Activated naive CD8-positive, alpha-beta T cell treated with anti-CD3 and anti-CD28 coated beads, Interleukin-2, amount 50 U/mL, for 16 hours (primary cell): ENCODE data around the gene KLK2.

Experiments used
- DNase-seq: peaks from one replicate; pipeline ENCODE4 v3.0.0-alpha.2; 2020; ENCODE audit warnings: low read depth, low spot score

KLK2 gene

DNA sequence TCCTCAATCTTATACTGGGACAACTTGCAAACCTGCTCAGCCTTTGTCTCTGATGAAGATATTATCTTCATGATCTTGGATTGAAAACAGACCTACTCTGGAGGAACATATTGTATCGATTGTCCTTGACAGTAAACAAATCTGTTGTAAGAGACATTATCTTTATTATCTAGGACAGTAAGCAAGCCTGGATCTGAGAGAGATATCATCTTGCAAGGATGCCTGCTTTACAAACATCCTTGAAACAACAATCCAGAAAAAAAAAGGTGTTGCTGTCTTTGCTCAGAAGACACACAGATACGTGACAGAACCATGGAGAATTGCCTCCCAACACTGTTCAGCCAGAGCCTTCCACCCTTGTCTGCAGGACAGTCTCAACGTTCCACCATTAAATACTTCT, 22.5 kb upstream of the KLK2 start:
- DNase-seq = no peak

DNA sequence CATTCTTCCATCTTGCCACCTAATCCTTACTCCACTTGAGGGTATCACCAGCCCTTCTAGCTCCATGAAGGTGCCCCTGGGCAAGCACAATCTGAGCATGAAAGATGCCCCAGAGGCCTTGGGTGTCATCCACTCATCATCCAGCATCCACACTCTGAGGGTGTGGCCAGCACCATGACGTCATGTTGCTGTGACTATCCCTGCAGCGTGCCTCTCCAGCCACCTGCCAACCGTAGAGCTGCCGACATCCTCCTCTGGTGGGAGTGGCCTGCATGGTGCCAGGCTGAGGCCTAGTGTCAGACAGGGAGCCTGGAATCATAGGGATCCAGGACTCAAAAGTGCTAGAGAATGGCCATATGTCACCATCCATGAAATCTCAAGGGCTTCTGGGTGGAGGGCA, 21.6 kb upstream of the KLK2 start:
- DNase-seq = no peak

DNA sequence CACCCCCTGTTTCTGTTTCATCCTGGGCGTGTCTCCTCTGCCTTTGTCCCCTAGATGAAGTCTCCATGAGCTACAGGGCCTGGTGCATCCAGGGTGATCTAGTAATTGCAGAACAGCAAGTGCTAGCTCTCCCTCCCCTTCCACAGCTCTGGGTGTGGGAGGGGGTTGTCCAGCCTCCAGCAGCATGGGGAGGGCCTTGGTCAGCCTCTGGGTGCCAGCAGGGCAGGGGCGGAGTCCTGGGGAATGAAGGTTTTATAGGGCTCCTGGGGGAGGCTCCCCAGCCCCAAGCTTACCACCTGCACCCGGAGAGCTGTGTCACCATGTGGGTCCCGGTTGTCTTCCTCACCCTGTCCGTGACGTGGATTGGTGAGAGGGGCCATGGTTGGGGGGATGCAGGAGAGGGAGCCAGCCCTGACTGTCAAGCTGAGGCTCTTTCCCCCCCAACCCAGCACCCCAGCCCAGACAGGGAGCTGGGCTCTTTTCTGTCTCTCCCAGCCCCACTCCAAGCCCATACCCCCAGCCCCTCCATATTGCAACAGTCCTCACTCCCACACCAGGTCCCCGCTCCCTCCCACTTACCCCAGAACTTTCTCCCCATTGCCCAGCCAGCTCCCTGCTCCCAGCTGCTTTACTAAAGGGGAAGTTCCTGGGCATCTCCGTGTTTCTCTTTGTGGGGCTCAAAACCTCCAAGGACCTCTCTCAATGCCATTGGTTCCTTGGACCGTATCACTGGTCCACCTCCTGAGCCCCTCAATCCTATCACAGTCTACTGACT, 18.4 kb upstream of the KLK2 start, which contains the start of gene KLK3:
TSS of gene KLK3 (plus strand) at position 280 of the 775 bp plus-strand sequence. CDS start at position 321, 41 bp downstream.
- no peak for DNase-seq

DNA sequence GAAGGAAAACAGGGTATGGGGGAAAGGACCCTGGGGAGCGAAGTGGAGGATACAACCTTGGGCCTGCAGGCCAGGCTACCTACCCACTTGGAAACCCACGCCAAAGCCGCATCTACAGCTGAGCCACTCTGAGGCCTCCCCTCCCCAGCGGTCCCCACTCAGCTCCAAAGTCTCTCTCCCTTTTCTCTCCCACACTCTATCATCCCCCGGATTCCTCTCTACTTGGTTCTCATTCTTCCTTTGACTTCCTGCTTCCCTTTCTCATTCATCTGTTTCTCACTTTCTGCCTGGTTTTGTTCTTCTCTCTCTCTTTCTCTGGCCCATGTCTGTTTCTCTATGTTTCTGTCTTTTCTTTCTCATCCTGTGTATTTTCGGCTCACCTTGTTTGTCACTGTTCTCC, 15.9 kb upstream of the KLK2 start:
- no peak for DNase-seq

DNA sequence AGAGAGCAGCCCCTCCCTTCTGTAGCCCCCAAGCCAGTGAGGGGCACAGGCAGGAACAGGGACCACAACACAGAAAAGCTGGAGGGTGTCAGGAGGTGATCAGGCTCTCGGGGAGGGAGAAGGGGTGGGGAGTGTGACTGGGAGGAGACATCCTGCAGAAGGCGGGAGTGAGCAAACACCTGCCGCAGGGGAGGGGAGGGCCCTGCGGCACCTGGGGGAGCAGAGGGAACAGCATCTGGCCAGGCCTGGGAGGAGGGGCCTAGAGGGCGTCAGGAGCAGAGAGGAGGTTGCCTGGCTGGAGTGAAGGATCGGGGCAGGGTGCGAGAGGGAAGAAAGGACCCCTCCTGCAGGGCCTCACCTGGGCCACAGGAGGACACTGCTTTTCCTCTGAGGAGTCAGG, 14.4 kb upstream of the KLK2 start:
- no peak for DNase-seq

DNA sequence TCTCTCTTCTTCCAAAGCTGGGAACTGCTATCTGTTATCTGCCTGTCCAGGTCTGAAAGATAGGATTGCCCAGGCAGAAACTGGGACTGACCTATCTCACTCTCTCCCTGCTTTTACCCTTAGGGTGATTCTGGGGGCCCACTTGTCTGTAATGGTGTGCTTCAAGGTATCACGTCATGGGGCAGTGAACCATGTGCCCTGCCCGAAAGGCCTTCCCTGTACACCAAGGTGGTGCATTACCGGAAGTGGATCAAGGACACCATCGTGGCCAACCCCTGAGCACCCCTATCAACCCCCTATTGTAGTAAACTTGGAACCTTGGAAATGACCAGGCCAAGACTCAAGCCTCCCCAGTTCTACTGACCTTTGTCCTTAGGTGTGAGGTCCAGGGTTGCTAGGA, 13.4 kb upstream of the KLK2 start:
- DNase-seq = no peak

DNA sequence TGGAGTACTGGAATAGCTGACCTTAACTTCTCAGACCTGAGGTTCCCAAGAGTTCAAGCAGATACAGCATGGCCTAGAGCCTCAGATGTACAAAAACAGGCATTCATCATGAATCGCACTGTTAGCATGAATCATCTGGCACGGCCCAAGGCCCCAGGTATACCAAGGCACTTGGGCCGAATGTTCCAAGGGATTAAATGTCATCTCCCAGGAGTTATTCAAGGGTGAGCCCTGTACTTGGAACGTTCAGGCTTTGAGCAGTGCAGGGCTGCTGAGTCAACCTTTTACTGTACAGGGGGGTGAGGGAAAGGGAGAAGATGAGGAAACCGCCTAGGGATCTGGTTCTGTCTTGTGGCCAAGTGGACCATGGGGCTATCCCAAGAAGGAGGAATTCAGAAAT, 12.2 kb upstream of the KLK2 start:
- DNase-seq = no peak

DNA sequence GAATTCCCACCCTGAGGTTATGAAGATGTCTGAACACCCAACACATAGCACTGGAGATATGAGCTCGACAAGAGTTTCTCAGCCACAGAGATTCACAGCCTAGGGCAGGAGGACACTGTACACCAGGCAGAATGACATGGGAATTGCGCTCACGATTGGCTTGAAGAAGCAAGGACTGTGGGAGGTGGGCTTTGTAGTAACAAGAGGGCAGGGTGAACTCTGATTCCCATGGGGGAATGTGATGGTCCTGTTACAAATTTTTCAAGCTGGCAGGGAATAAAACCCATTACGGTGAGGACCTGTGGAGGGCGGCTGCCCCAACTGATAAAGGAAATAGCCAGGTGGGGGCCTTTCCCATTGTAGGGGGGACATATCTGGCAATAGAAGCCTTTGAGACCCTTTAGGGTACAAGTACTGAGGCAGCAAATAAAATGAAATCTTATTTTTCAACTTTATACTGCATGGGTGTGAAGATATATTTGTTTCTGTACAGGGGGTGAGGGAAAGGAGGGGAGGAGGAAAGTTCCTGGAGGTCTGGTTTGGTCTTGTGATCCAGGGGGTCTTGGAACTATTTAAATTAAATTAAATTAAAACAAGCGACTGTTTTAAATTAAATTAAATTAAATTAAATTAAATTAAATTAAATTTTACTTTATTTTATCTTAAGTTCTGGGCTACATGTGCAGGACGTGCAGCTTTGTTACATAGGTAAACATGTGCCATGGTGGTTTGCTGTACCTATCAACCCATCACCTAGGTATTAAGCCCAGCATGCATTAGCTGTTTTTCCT, 11.5 kb upstream of the KLK2 start:
- DNase-seq = no peak

DNA sequence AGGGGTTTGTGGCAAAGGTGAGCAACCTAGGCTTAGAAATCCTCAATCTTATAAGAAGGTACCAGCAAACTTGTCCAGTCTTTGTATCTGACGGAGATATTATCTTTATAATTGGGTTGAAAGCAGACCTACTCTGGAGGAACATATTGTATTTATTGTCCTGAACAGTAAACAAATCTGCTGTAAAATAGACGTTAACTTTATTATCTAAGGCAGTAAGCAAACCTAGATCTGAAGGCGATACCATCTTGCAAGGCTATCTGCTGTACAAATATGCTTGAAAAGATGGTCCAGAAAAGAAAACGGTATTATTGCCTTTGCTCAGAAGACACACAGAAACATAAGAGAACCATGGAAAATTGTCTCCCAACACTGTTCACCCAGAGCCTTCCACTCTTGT, 3.8 kb upstream of the KLK2 start:
- DNase-seq = no peak

DNA sequence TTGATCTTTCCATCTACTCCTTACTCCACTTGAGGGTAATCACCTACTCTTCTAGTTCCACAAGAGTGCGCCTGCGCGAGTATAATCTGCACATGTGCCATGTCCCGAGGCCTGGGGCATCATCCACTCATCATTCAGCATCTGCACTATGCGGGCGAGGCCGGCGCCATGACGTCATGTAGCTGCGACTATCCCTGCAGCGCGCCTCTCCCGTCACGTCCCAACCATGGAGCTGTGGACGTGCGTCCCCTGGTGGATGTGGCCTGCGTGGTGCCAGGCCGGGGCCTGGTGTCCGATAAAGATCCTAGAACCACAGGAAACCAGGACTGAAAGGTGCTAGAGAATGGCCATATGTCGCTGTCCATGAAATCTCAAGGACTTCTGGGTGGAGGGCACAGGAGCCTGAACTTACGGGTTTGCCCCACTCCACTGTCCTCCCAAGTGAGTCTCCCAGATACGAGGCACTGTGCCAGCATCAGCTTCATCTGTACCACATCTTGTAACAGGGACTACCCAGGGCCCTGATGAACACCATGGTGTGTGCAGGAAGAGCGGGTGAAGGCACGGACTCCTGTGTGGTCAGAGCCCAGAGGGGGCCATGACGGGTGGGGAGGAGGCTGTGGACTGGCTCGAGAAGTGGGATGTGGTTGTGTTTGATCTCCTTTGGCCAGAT, 2.7 kb upstream of the KLK2 start:
- DNase-seq = no peak

DNA sequence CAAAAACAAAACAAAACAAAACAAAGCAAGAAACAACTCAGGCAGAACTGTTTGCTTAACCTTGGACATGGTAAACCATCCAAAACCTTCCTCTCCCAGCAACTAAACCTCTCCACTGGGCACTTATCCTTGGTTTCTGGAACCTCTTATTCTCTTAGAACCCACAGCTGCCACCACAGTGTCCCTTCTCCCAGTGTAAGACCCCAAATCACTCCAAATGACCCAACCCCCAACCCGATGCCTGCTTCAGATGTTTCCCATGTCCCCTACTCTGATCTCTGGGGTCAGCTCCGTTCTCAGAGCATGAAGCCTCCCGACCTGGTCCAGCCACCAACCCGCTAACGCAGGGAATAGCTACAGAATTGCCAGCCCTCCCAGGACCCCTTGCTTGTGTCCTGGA, 972 bp downstream of the KLK2 start:
- DNase-seq = no peak

DNA sequence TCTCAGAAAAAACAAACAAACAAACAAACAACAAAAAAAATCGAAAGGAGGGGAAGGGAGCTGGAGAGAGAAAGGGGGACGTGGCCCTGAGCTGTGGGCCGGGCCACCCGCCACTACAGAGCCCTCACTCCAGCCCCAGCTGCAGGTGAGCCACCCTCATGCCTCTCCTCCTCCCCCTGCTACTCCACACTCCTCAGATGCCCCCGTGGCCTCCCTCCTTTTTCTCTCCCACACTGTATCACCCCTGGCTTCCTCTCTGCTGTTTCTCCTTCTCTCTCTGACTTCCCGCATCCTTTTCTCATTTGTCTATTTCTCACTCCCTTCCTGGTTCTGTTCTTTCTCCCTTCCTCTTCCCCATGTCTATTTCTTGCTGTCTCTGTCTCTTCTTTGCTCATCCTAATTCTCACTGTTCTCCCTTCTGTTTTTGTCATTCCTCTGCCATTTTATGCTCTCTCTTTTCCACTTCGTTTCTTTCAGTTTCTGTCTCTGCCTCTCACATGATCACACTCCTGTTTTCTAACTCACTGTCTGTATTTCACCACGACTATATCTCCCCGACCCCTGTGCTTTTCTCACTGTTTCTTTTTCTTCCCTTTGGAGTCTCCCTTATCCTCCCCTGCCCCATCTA, 2.7 kb downstream of the KLK2 start:
- DNase-seq = no peak

DNA sequence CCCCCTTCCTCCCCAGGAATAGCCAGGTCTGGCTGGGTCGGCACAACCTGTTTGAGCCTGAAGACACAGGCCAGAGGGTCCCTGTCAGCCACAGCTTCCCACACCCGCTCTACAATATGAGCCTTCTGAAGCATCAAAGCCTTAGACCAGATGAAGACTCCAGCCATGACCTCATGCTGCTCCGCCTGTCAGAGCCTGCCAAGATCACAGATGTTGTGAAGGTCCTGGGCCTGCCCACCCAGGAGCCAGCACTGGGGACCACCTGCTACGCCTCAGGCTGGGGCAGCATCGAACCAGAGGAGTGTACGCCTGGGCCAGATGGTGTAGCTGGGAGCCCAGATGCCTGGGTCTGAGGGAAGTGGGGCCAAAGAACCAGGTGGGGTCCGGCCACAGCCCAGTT, 3.2 kb downstream of the KLK2 start:
- no peak for DNase-seq

DNA sequence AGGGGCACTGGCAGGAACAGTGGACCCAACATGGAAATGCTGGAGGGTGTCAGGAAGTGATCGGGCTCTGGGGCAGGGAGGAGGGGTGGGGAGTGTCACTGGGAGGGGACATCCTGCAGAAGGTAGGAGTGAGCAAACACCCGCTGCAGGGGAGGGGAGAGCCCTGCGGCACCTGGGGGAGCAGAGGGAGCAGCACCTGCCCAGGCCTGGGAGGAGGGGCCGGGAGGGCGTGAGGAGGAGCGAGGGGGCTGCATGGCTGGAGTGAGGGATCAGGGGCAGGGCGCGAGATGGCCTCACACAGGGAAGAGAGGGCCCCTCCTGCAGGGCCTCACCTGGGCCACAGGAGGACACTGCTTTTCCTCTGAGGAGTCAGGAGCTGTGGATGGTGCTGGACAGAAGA, 4.1 kb downstream of the KLK2 start:
- DNase-seq = no peak

DNA sequence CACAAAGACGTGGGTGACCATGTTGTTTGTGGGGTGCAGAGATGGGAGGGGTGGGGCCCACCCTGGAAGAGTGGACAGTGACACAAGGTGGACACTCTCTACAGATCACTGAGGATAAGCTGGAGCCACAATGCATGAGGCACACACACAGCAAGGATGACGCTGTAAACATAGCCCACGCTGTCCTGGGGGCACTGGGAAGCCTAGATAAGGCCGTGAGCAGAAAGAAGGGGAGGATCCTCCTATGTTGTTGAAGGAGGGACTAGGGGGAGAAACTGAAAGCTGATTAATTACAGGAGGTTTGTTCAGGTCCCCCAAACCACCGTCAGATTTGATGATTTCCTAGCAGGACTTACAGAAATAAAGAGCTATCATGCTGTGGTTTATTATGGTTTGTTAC, 5.6 kb downstream of the KLK2 start:
- DNase-seq = no peak

DNA sequence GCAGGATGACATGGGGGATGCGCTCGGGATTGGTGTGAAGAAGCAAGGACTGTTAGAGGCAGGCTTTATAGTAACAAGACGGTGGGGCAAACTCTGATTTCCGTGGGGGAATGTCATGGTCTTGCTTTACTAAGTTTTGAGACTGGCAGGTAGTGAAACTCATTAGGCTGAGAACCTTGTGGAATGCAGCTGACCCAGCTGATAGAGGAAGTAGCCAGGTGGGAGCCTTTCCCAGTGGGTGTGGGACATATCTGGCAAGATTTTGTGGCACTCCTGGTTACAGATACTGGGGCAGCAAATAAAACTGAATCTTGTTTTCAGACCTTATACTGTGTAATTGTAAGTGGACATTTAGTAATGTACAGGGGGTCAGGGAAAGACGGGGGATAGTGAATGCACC, 7.0 kb downstream of the KLK2 start:
- DNase-seq = no peak

DNA sequence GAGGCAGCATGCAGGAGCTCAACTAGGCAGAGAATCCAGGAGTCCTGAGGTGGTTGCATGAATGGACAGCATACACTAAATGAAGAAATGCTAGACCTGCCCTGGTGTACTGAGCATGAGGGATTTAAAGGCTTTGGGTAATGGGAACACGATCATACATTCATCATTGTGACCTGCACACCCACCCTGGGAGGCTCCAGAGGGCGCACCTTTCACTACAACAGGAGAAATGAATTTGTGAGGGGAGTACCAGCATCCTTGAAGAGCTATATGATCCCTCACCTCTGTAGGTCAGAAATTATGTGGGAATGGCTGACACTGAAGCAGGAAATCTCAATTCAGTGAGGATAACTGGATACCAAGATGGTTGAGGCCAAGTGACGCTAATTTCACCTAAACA, 8.9 kb downstream of the KLK2 start:
- DNase-seq = no peak

DNA sequence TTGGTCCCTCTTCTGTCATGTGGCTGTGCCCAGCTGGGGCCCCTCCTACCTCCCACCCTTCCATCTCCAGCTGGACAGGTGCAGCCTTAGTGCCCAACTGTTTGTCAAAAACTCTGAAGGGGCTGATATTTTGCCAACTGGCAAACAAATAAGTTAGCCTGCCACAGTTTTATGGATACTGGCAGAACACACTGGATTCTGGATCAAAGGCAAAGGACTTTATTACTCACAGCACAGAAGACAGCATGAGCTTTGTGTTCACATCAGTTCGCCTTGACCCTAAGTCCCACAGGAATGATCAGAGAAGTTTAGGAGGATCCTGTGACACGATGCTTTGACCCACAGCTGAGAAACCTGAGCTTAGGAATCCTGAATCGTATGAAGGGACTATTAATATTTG, 16.4 kb downstream of the KLK2 start:
- no peak for DNase-seq

DNA sequence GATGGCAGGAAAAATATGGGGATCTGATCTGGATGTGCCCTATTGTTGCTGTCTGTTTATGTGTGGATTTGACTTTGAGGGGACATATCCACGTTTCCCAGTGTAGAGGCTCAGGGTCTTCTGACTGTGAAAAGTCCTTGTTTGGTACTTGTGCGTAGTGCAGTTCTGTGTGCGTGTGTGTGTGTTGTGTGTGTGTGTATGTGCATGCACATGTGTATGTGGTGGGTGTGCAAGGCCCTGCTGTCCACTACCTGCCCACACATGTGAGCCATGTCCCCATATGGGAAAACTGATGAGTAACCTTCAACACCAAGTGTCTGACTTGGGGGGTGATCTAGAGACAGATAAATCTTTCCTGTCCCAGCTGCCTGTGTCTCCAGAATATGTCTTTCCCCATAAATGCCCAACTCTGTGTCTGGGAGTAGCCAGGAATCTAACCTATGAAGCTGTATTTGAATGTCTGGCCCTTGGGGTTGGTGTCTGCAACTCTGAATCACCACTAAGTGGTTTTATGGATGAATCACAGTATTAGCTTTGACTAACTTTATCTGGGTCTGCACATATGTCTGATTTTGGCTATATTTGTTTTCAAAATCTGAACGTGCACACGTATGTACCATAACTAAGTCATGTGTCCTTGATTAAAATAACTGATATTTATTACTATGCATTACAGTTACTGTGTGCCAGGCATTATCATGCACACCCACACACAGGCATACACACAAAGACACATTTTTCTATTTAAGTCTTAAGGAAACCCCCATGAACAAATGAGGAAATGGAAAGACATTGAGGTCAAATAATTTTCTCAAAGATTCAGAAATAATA, 17.4 kb downstream of the KLK2 start:
- no peak for DNase-seq

DNA sequence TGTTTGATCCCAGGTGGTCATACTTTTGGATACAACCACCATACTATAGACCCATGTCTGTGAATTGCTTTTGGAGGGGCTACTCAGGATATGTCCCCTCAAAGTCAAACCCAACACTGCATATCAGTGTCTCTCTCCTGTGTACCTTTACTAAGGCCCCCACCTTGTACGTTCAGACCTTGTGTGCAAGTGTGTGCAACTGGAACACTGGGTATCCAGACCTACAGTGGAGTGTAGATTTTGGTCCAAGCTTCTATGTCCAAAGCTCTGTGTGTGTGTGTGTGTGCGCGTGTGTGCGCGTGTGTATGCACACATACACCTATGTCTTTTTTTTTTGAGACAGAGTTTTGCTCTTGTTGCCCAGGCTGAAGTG, 18.0 kb downstream of the KLK2 start:
- no peak for DNase-seq

DNA sequence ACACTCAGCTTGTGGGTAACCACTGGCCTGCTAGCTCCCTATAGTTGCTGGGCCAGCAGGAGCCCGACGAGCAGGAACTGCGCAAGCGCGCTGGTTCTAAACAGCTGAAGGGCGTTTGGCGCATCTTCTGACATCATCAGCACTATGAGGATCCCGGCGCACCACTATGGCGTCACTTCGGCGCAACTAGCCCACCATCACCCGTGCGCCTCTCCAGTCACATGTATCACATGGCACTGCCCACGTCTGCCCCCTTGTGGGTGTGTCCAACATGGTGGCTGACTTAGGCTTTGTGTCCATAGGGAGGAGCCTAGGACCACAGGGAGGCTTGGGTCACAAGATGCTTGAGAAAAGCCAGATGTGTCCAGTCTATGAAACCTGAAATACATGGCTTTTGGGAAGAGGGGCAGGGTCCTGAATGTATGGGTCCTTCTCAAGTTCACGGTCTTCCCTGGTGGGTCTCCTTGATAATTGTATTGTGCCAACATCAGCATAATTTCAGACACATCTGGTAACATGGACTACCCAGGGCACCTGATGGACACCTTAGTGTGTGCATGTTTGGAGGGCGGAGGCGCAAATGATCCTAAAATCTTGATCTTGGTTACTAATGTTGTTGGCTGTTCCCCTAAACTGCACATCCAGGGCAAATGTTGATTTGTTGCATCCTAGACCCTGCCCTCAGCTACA, 20.0 kb downstream of the KLK2 start:
- no peak for DNase-seq
